Esophagus muscularis mucosa (tissue), 4 donors: ENCODE data around the gene ZNF585A. TPM values are rescaled to one million over a fixed set of nuclear protein-coding genes. Genes with fewer than 3 reads are reported as not detected.
"Not testable (repeated sequence)": the region's sequence is repeated elsewhere in the genome, so short reads cannot be mapped to it uniquely, and the experiment has no call there.

Experiments used
- DNase-seq: peaks from one replicate; pipeline ENCODE4 v3.0.0-alpha.2; 2017; ENCODE audit errors: extremely low spot score
- H3K27ac ChIP-seq, 4 donors: fragments of 200-600 bp; sonication (generic); replicated peaks in 1 of 4; 1 replicate in 3 of 4; 2 replicates in 1 of 4; pipeline ENCODE4 v1.5.1; 2016 to 2019; ENCODE audit warnings: mild to moderate bottlenecking in 1 of 4
- H3K27me3 ChIP-seq, 4 donors: fragments of 200-600 bp; sonication (generic); one replicate each; pipeline versions ENCODE4 v1.5.1 to v1.6.0; 2016 to 2019
- H3K36me3 ChIP-seq, 4 donors: fragments of 200-600 bp; sonication (generic); one replicate each; pipeline ENCODE4 v1.5.1; 2016 to 2019
- H3K4me1 ChIP-seq, 4 donors: fragments of 200-600 bp; sonication (generic); one replicate each; pipeline ENCODE4 v1.5.1; 2016 to 2019
- H3K4me3 ChIP-seq, 4 donors: fragments of 200-600 bp; sonication (generic); 1 replicate in 2 of 4; 2 replicates in 2 of 4; pipeline ENCODE4 v1.5.1; 2016 to 2019; ENCODE audit warnings: mild to moderate bottlenecking in 4 of 4, moderate library complexity in 1 of 4
- H3K9me3 ChIP-seq, 4 donors: fragments of 200-600 bp; sonication (generic); 1 replicate in 3 of 4; 2 replicates in 1 of 4; pipeline ENCODE4 v1.5.1; 2016 to 2019
- EP300 ChIP-seq: sonication (generic); formaldehyde crosslinking; IDR thresholded peaks from one replicate; pipeline ENCODE4 v1.6.1; 2017; ENCODE audit warnings: antibody characterized with exemption
- POLR2A ChIP-seq: fragments of 450-650 bp; IDR thresholded peaks from one replicate; pipeline ENCODE4 v1.6.1; 2017; ENCODE audit warnings: antibody characterized with exemption, moderate library complexity, mild to moderate bottlenecking, low read depth
- POLR2AphosphoS5 ChIP-seq, 2 donors: sonication (generic); formaldehyde crosslinking; IDR thresholded peaks; one replicate each; pipeline ENCODE4 v1.6.1; 2017; ENCODE audit warnings: antibody characterized with exemption in 2 of 2
- WGBS: methylation state at CpG from one replicate; pipeline ENCODE4 v1.1.5; 2018; 5-methylcytosine and 5-hydroxymethylcytosine counted together
- intact Hi-C: fragments of 100-400 bp; cut with DNase I; formaldehyde crosslinking; loops from one replicate; pipeline ENCODE4 v1.15.1; 2023
- total RNA-seq, 4 donors: library from RNA; depleted of rRNA; stranded (reverse); fragments of >200 nt; gene quantifications; one replicate each; pipeline versions ENCODE4 v1.1.0 to v1.2.1, GENCODE V29; 2016
- TF ChIP-seq, protein P1 (sequence below), 3 experiments: fragments of 200-600 bp in 2 of 3; fragments of 450-650 bp in 1 of 3; sonication (generic) in 2 of 3; IDR thresholded peaks; one replicate each; pipeline ENCODE4 v1.5.1; 2017 to 2019; ENCODE audit warnings: antibody characterized with exemption in 3 of 3, mild to moderate bottlenecking in 2 of 3, moderate library complexity in 1 of 3

ZNF585A gene
- total RNA-seq, 4 donors from 2014 or later: 5.8 to 8.7 (median 6.8) TPM

- no peaks in the 10 kb centered on the region for H3K27me3 ChIP-seq
- peak; percentile 95 for DNase-seq
- H3K9me3 ChIP-seq: no peaks in the 10 kb centered on the region
- TF ChIP-seq POLR2A (no peak), EP300 (no peak), POLR2AphosphoS5 (IDR thresholded peaks at IDR 0.05) (peak; percentile 75 to 76)
- TF ChIP-seq, protein P1, sequence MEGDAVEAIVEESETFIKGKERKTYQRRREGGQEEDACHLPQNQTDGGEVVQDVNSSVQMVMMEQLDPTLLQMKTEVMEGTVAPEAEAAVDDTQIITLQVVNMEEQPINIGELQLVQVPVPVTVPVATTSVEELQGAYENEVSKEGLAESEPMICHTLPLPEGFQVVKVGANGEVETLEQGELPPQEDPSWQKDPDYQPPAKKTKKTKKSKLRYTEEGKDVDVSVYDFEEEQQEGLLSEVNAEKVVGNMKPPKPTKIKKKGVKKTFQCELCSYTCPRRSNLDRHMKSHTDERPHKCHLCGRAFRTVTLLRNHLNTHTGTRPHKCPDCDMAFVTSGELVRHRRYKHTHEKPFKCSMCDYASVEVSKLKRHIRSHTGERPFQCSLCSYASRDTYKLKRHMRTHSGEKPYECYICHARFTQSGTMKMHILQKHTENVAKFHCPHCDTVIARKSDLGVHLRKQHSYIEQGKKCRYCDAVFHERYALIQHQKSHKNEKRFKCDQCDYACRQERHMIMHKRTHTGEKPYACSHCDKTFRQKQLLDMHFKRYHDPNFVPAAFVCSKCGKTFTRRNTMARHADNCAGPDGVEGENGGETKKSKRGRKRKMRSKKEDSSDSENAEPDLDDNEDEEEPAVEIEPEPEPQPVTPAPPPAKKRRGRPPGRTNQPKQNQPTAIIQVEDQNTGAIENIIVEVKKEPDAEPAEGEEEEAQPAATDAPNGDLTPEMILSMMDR (IDR thresholded peaks at IDR 0.05): no peak
- H3K4me1 ChIP-seq: peaks cover 16 to 27% (median 22%) of the 10 kb centered on the region in 4 donors
- H3K27ac ChIP-seq: peak within 1 kb of the TSS; percentile 86 to 92 (median 89)
- peaks cover 0 to 28% (median 10%) of the 10 kb centered on the region in 4 donors for H3K36me3 ChIP-seq
- under 1% methylated on average over 34 of the region's 44 CpGs for WGBS
- intact Hi-C loops: loop anchor here (5.0 kb wide), 1 partner anchor 246 kb away; no protein-coding TSS in a partner anchor
- H3K4me3 ChIP-seq: peak within 1 kb of the TSS; percentile 79 to 87 (median 84)
These were observed 45.5 kb upstream of the ZNF585A start, which contains the start of gene ZNF383 for GRCh38 chr19:37217775-37218591. Gene ZNF383 (plus strand): TSS chr19:37218214. CDS start chr19:37230454, 12,240 bp downstream.

- Histone ChIP-seq H3K27me3 (no peaks in the 10 kb centered on the region), H3K36me3 (peaks cover 0 to 22% (median 6%) of the 10 kb centered on the region in 4 donors), H3K27ac (peak overlapping the region; percentile 86 to 92 (median 89)), H3K9me3 (no peaks in the 10 kb centered on the region), H3K4me3 (peak overlapping the region; percentile 79 to 87 (median 84)), H3K4me1 (peaks cover 16 to 27% (median 22%) of the 10 kb centered on the region in 4 donors)
- TF ChIP-seq POLR2A (no peak), EP300 (no peak), POLR2AphosphoS5 (IDR thresholded peaks at IDR 0.05) (no peak)
- TF ChIP-seq, protein P1 (IDR thresholded peaks at IDR 0.05): no peak
- intact Hi-C loops: loop anchor here (5.0 kb wide), 1 partner anchor 245 kb away; no protein-coding TSS in a partner anchor
- DNase-seq: no peak
- WGBS: 0% methylated on average over 7 of the region's 7 CpGs
These were observed 44.9 kb upstream of the ZNF585A start for GRCh38 chr19:37217480-37217774.

- H3K4me1 ChIP-seq: no peaks in the 10 kb centered on the region
- H3K27me3 ChIP-seq: no peaks in the 10 kb centered on the region
- peaks cover 0 to 33% (median 26%) of the 10 kb centered on the region in 4 donors for H3K9me3 ChIP-seq
- intact Hi-C loops: no loop called here
- H3K36me3 ChIP-seq: peaks cover 43 to 96% (median 76%) of the 10 kb centered on the region in 4 donors
- TF ChIP-seq, protein P1 (IDR thresholded peaks at IDR 0.05): no peak
- TF ChIP-seq EP300 (no peak), POLR2AphosphoS5 (IDR thresholded peaks at IDR 0.05) (no peak), POLR2A (no peak)
- no peak overlapping the region for H3K4me3 ChIP-seq
- DNase-seq: no peak
- 77% methylated on average over 2 of the region's 2 CpGs for WGBS
- H3K27ac ChIP-seq: no peak overlapping the region
These were observed 25.3 kb upstream of the ZNF585A start for GRCh38 chr19:37197768-37198167.

DNA sequence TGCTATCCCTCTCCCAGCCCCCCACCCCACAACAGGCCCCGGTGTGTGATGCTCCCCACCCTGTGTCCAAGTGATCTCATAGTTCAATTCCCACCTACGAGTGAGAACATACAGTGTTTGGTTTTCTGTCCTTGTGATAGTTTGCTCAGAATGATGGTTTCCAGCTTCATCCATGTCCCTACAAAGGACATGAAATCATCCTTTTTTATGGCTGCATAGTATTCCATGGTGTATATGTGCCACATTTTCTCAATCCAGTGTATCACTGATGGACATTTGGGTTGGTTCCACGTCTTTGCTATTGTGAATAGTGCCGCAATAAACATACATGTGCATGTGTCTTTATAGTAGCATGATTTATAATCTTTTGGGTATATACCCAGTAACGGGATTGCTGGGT lies 24.6 kb upstream of the ZNF585A start:
- peaks cover 40 to 96% (median 76%) of the 10 kb centered on the region in 4 donors for H3K36me3 ChIP-seq
- H3K27ac ChIP-seq, H3K4me1 ChIP-seq, DNase-seq, intact Hi-C loops, H3K4me3 ChIP-seq, H3K27me3 ChIP-seq: not testable (repeated sequence)
- 98% methylated on average over 5 of the region's 5 CpGs for WGBS
- peaks cover 0 to 39% (median 31%) of the 10 kb centered on the region in 4 donors for H3K9me3 ChIP-seq

DNA sequence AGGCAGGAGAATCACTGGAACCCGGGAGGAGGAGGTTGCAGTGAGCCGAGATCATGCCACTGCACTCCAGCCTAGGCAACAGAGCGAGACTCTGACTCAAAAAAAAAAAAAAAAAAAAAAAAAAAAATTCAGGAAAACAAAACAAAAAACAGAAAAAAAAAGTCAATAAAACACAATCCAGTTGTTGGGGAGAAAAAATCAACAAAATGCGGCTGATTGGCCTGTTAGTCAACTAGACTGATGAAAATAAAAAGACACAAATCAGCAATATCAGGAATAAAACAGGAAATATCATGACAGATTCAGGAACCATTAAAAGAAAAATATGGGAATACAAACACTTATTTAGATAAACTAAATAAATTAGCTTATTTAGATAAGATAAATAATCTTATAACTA lies 22.8 kb upstream of the ZNF585A start:
- DNase-seq, H3K4me3 ChIP-seq, intact Hi-C loops, H3K27me3 ChIP-seq, H3K27ac ChIP-seq, H3K4me1 ChIP-seq: not testable (repeated sequence)
- 96% methylated on average over 4 of the region's 4 CpGs for WGBS
- Histone ChIP-seq H3K9me3 (peaks cover 0 to 56% (median 37%) of the 10 kb centered on the region in 4 donors), H3K36me3 (peaks cover 42 to 97% (median 80%) of the 10 kb centered on the region in 4 donors)

DNA sequence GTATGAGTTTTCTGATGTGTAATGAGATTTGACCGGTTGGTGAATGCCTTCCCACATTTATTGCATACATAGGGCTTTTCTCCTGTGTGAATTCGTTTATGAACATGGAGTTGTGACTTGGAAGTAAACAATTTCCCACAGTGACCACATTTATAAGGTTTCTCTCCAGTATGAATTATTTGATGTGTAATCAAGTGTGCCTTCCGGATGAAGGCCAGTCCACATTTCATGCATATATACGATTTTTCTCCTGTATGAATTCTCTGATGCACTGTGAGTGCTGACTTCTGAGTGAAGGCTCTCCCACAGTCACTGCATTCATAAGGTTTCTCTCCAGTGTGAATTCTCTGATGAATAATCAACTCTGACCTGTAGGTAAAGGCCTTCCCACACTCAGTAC lies 13.6 kb upstream of the ZNF585A start:
- intact Hi-C loops, H3K27ac ChIP-seq, DNase-seq, H3K27me3 ChIP-seq, H3K4me1 ChIP-seq, H3K4me3 ChIP-seq: not testable (repeated sequence)
- H3K9me3 ChIP-seq: peaks cover 0 to 92% (median 77%) of the 10 kb centered on the region in 4 donors
- peaks cover 42 to 71% (median 63%) of the 10 kb centered on the region in 4 donors for H3K36me3 ChIP-seq
- 95% methylated on average over 4 of the region's 4 CpGs for WGBS
